AG04450 (cell line): ENCODE data around the gene BCL11B. TPM values are rescaled to one million over a fixed set of nuclear protein-coding genes. Genes with fewer than 3 reads are reported as not detected.

Experiments
- CTCF ChIA-PET: fragments of 300-600, 350-600 bp; formaldehyde crosslinking; extraction: SDS; loops from one replicate; lab custom pipeline; 2022; ENCODE audit warnings: antibody characterized with exemption, inconsistent platforms; lab: Charles Lee
- POLR2A ChIA-PET: fragments of 350-600 bp; formaldehyde crosslinking; extraction: SDS; loops from one replicate; lab custom pipeline; 2021; ENCODE audit warnings: antibody characterized with exemption, inconsistent platforms; lab: Yijun Ruan, JAX
- DNase-seq: peaks from one replicate; pipeline ENCODE4 v3.0.0-alpha.2; 2011; ENCODE audit warnings: low read depth, low spot score
- H3K27ac ChIP-seq: one replicate; pipeline ENCODE4 v1.5.1; 2012; ENCODE audit warnings: low read depth, low read length, control low read depth
- H3K27me3 ChIP-seq: one replicate; pipeline ENCODE4 v1.6.0; 2012; ENCODE audit warnings: low read length; ENCODE audit not compliant: control insufficient read depth, insufficient read depth
- H3K4me3 ChIP-seq: 2 replicates; pipeline ENCODE4 v1.5.1; 2011; ENCODE audit warnings: mild to moderate bottlenecking, low read depth, low read length, control low read depth
- H3K9me3 ChIP-seq: 2 replicates; pipeline ENCODE4 v1.5.1; 2012; ENCODE audit warnings: low read length; ENCODE audit not compliant: control insufficient read depth, insufficient read depth
- CTCF ChIP-seq: IDR thresholded peaks from 2 replicates; pipeline ENCODE4 v1.5.1; 2011; ENCODE audit warnings: low read depth, low read length, control low read depth, inconsistent platforms
- polyA plus RNA-seq: library from polyadenylated mRNA; depleted of rRNA; stranded (reverse); fragments of >200 nt; gene quantifications from 2 replicates; pipeline ENCODE4 v1.2.3, GENCODE V29; 2011

BCL11B gene
- polyA plus RNA-seq, 1 experiment: not detected

GRCh38 chr14:99304208-99304607 lies 32.2 kb upstream of the BCL11B start:
- CTCF ChIA-PET: no interaction called here

GRCh38 chr14:99300190-99300589 lies 28.2 kb upstream of the BCL11B start:
- DNase-seq: no peak
- H3K27me3 ChIP-seq: no peaks in the 10 kb centered on the region
- H3K4me3 ChIP-seq: no peak overlapping the region
- POLR2A ChIA-PET: no interaction called here
- TF ChIP-seq CTCF: no peak
- no peaks in the 10 kb centered on the region for H3K9me3 ChIP-seq
- H3K27ac ChIP-seq: no peak overlapping the region
- CTCF ChIA-PET: interaction anchor here (1.5 kb wide), 1 partner anchor 20 kb away, joined by 6 read pairs; no protein-coding TSS in a partner anchor

More at GRCh38 chr14:99304208-99304607, 32.2 kb upstream of the BCL11B start:
- H3K27me3 ChIP-seq: no peaks in the 10 kb centered on the region
- no peak overlapping the region for H3K27ac ChIP-seq
- TF ChIP-seq CTCF: no peak
- POLR2A ChIA-PET: no interaction called here
- DNase-seq: no peak
- no peaks in the 10 kb centered on the region for H3K9me3 ChIP-seq
- no peak overlapping the region for H3K4me3 ChIP-seq

GRCh38 chr14:99296517-99296916 lies 24.5 kb upstream of the BCL11B start:
- TF ChIP-seq CTCF: no peak
- Histone ChIP-seq H3K4me3 (no peak overlapping the region), H3K9me3 (no peaks in the 10 kb centered on the region), H3K27ac (no peak overlapping the region), H3K27me3 (no peaks in the 10 kb centered on the region)
- ChIA-PET CTCF (no interaction called here), POLR2A (no interaction called here)
- no peak for DNase-seq

GRCh38 chr14:99289394-99290189 lies 17.6 kb upstream of the BCL11B start:
- DNase-seq: no peak
- ChIA-PET CTCF (interaction anchor here (1.0 kb wide), 1 partner anchor 23 kb away, joined by 4 read pairs; no protein-coding TSS in a partner anchor), POLR2A (no interaction called here)
- Histone ChIP-seq H3K27me3 (no peaks in the 10 kb centered on the region), H3K27ac (no peak overlapping the region), H3K4me3 (no peak overlapping the region), H3K9me3 (no peaks in the 10 kb centered on the region)
- no peak for TF ChIP-seq CTCF

GRCh38 chr14:99288948-99289347 lies 17.0 kb upstream of the BCL11B start:
- POLR2A ChIA-PET: no interaction called here
- TF ChIP-seq CTCF: no peak
- CTCF ChIA-PET: no interaction called here

More at GRCh38 chr14:99288948-99289347, 17.0 kb upstream of the BCL11B start:
- Histone ChIP-seq H3K4me3 (no peak overlapping the region), H3K27ac (no peak overlapping the region), H3K9me3 (no peaks in the 10 kb centered on the region), H3K27me3 (no peaks in the 10 kb centered on the region)
- DNase-seq: no peak
